GM10266 (cell line): Measurements from ENCODE around the gene CDCP1.

ENCODE experiments used
- DNase-seq: peaks from one replicate; pipeline ENCODE4 v3.0.0; 2012; ENCODE audit errors: extremely low spot score
- TF ChIP-seq, protein P1 (sequence below): IDR thresholded peaks from 2 replicates; pipeline ENCODE4 v1.5.1; 2012; ENCODE audit warnings: mild to moderate bottlenecking, low read depth; ENCODE audit not compliant: control insufficient read depth, insufficient read depth; ENCODE audit errors: missing control alignments

The CDCP1 gene

DNA sequence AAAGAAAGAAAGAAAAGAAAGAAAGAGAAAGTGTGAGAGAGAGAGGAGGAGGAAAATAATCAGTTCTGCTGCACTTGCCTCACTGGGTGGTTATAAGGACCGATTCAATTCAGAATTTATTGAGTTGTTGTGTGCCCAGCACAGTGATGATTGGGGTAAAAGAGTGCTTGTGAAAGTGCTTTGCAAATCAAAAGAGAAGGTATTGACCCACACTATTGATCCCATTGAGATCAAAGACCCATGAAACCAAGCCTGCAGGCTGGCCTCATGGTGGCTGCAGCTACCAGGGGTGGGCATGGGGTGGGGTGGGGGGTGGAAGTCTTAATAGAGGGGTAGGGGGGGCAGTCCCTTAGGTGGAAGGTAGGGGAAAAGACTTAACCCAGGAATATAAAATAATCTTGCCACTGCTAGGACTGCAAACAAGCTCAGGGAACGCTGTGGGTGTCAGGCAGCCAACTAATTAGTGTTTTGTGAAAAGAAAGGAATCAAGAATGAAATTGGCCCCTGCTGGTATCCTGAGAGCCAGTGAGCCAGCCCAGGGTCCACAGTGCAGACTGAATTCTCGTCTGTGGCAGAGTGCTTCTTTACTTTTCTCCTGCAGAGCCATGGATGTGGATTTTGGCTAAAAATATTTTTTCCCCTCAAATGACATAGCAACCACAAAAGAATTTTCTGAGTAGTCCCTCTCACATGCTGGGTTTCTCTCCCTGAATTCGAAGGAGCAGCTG lies 85.8 kb downstream of the CDCP1 start:
- TF ChIP-seq, protein P1, sequence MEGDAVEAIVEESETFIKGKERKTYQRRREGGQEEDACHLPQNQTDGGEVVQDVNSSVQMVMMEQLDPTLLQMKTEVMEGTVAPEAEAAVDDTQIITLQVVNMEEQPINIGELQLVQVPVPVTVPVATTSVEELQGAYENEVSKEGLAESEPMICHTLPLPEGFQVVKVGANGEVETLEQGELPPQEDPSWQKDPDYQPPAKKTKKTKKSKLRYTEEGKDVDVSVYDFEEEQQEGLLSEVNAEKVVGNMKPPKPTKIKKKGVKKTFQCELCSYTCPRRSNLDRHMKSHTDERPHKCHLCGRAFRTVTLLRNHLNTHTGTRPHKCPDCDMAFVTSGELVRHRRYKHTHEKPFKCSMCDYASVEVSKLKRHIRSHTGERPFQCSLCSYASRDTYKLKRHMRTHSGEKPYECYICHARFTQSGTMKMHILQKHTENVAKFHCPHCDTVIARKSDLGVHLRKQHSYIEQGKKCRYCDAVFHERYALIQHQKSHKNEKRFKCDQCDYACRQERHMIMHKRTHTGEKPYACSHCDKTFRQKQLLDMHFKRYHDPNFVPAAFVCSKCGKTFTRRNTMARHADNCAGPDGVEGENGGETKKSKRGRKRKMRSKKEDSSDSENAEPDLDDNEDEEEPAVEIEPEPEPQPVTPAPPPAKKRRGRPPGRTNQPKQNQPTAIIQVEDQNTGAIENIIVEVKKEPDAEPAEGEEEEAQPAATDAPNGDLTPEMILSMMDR: no peak
- DNase-seq: no peak

DNA sequence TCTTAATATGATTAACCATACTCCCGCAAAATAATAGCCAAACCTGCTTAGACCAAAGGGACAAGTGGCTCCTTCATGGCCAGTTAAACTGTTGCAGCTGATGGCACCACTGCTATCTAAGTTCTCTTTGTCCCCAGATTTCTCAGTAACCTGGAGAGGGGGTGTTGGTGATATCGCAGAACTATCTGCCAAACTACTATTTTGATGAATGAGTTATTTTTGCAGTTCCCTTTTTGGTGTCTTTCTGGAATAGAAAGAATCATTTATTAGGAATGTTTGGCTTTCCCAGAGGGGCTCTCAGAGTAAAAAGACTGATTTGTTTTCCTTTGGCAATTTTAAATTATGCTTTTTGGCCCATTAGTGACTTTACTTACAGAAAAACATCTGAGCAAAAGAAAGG lies 87.0 kb downstream of the CDCP1 start:
- no peak for DNase-seq

DNA sequence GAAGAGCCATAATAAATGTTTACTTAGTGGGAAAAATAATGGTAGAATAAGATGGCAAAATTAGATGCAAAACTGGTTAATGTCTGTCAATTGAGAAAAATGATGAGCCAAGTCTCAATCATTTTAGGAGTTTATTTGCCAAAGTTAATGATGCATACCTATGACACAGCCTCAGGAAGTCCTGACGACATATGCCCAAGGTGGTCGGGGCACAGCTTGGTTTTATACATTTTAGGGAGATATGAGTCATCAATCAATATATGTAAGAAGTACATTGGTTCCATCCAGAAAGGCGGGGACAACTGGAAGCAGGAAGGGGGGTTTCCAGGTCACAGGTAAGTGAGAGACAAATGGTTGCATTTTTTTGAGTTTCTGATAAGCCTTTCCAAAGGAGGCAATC lies 88.6 kb downstream of the CDCP1 start:
- TF ChIP-seq, protein P1: no peak

More for the DNA sequence above, 87.0 kb downstream of the CDCP1 start:
- TF ChIP-seq, protein P1: no peak

DNA sequence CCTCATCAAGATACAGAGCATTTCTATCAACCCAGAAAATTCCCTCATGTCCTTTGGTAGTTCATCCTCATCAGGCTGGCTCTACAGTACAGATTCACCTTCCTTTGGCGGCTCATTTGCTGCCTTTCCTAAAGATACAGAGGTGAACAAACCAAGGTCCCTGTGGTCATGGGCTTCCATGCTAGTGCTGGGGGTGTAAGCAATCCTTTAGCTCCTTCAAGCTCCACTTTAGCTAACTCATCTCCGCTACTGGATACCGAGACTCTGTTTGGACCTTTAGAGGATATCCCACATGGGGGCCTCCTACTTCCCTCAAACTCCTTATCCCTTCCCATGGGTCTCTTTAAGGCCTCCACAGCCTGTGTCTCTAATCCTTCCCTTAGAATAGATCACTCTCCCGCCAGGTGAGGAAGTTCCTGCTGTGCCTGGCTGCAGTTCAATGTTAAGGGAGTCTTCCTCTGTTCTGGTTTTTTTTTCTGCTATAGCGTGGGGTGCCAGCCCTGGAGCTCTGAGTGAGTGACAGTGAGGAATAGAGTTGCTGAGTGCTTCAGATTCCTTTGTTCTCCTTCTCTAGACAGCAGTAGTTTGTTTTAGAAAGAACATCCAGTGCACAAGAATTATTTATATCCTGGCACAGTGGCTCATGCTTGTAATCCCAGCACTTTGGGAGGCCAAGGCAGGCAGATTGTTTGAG lies 89.4 kb downstream of the CDCP1 start:
- no peak for DNase-seq

More for the DNA sequence above, 88.6 kb downstream of the CDCP1 start:
- no peak for DNase-seq

DNA sequence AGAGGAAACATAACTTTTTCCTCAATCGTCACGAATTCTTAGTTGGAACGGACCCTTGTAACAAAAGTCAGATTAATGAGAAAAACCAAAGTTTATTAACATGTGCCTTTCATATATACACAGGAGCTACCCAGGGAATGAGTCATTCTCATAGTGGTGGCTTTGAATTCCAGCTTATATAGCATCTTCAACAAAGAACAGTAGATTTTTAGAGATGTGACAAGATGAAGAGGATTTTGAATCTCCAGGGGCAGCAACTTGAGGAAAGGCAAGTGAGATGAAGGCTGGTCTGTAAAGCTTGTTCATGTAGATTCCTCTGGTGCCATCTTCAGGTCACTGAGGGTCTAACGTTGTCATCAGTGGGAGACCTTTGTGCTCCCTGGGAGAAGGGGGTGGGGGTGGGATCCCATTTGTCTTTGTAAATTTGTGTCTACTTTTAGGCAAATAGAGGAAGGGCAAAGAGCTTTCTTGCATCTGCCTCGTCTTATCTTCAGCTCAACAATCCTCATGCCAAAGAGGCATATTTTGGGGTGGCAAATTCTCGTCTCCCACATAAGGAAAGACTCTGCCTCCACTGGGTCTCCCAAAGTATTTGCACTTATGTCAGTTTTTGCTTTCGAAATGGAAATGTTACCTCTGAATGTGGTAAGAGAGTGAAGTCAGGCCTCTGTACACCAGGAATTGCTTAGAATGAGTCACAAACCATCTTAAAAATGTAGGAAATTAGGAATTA lies 90.6 kb downstream of the CDCP1 start:
- TF ChIP-seq, protein P1: peak; percentile 29
- no peak for DNase-seq

More for the DNA sequence above, 89.4 kb downstream of the CDCP1 start:
- TF ChIP-seq, protein P1: no peak

DNA sequence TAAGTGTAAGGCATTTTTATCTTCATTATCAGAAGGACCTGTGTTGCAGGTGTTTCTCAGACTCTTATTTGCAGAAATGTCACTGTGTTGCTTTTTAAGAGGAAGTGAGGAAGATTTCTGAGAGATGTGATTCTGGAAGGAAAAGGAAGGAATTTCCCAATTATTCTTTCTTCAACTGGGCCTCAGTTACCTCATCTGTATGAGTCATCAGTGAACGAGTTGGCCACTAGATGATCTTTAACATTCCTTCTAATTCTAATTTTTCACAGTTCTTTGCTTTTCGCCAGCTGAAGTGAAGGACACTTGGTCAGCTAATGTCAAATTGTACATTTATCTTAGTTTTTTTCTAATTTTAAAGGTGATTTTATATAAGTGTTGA lies 91.2 kb downstream of the CDCP1 start:
- TF ChIP-seq, protein P1: no peak
- DNase-seq: no peak
